Adrenal gland (tissue), 5 donors: Measurements from ENCODE around the gene KTN1.

Source experiments
- CTCF ChIP-seq, 6 experiments: fragments of 450-650 bp in 4 of 6; fragments of 200-600 bp in 2 of 6; sonication (generic) in 1 of 6; IDR thresholded peaks; 1 replicate in 5 of 6; 2 replicates in 1 of 6; pipeline versions ENCODE4 v1.5.1 to v1.8.0; 2016 to 2021; ENCODE audit warnings: antibody characterized with exemption in 6 of 6, mild to moderate bottlenecking in 2 of 6, moderate library complexity in 1 of 6
- POLR2A ChIP-seq, 2 donors: fragments of 450-650 bp; IDR thresholded peaks; one replicate each; pipeline ENCODE4 v1.6.1; 2017; ENCODE audit warnings: antibody characterized with exemption in 2 of 2, mild to moderate bottlenecking in 2 of 2, moderate library complexity in 1 of 2
- donor health status: DM: no; HTN: no; CAD: no.

DNA sequence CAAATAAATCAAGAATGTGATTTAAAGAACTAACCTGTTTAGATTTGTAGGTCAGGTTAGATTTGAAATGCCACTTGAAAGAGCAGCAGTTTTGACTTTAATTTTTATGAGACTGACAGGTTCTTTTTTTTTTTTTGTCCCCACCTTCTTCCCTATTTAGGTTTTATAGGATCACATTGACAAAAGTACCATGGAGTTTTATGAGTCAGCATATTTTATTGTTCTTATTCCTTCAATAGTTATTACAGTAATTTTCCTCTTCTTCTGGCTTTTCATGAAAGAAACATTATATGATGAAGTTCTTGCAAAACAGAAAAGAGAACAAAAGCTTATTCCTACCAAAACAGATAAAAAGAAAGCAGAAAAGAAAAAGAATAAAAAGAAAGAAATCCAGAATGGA is 31.9 kb downstream of the KTN1 start:
- TF ChIP-seq CTCF (IDR thresholded peaks at IDR 0.05) = no peak
- TF ChIP-seq POLR2A (IDR thresholded peaks at IDR 0.05) = no peak
